Neural progenitor cell (in vitro differentiated cells): ENCODE data around the gene PIGM.

Experiments
- EZH2 ChIP-seq: fragments of 200-600 bp; sonication (generic); IDR thresholded peaks from 2 replicates; pipeline ENCODE4 v1.6.1; 2017; ENCODE audit warnings: antibody characterized with exemption, mild to moderate bottlenecking, moderate library complexity
- EZH2phosphoT487 ChIP-seq: fragments of 200-600 bp; sonication (generic); IDR thresholded peaks from 2 replicates; pipeline ENCODE4 v1.6.1; 2017; ENCODE audit warnings: antibody characterized with exemption
- TF ChIP-seq, protein P1 (sequence below): fragments of 200-600 bp; sonication (generic); IDR thresholded peaks from 2 replicates; pipeline ENCODE4 v1.5.1; 2017; ENCODE audit warnings: antibody characterized with exemption, mild to moderate bottlenecking

DNA sequence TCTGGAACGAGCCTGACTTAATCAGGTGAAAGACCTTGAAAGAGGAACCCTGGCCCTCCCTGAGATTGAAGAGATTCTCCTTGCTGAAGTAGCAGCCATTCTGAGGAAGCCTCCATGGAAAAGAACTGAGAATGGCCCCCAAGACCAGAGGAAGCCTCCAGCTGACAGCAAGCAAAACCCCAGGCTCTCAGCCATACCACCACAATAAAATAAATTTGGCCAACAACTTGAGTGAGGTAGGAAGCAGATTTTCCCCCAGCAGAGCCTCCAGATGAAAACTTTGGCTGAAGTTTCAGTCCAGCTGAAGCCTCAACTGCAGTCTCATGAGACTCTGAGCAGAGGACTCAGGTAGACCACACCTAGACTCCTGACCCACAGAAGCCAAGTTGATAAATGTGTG, 43.8 kb downstream of the PIGM start:
- TF ChIP-seq, protein P1, sequence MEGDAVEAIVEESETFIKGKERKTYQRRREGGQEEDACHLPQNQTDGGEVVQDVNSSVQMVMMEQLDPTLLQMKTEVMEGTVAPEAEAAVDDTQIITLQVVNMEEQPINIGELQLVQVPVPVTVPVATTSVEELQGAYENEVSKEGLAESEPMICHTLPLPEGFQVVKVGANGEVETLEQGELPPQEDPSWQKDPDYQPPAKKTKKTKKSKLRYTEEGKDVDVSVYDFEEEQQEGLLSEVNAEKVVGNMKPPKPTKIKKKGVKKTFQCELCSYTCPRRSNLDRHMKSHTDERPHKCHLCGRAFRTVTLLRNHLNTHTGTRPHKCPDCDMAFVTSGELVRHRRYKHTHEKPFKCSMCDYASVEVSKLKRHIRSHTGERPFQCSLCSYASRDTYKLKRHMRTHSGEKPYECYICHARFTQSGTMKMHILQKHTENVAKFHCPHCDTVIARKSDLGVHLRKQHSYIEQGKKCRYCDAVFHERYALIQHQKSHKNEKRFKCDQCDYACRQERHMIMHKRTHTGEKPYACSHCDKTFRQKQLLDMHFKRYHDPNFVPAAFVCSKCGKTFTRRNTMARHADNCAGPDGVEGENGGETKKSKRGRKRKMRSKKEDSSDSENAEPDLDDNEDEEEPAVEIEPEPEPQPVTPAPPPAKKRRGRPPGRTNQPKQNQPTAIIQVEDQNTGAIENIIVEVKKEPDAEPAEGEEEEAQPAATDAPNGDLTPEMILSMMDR = no peak
- no peak for TF ChIP-seq EZH2phosphoT487
- TF ChIP-seq EZH2 = no peak
